ENCODE data around the gene AKR1C1. TPM values are rescaled to one million over a fixed set of nuclear protein-coding genes. Genes with fewer than 3 reads are reported as not detected.
"Not testable (repeated sequence)": the region's sequence is repeated elsewhere in the genome, so short reads cannot be mapped to it uniquely, and the experiment has no call there.

AKR1C1 gene
- total RNA-seq, 2 donors from 2014 or later: 7.4 to 18.7 TPM

DNA sequence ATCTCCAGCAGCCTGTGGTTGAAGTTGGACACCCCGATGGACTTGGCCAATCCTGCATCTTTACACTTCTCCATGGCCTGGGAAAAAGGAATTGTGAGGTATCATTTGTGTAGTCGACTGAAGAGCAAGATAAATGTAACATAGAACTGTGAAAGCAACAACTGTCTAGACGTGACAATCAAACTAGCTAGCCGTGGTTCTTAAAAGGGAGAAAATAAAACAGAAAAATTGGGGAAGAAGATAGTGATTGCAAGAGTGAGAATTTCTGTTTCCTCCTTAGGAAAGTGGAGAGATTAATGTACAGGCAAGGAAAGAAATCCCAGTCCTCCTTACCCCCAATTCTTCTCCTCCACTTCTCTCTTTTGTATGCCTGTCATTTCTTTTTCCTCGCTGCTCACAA, 35.5 kb downstream of the AKR1C1 start:
- Histone ChIP-seq H3K9me3 (no peaks in the 10 kb centered on the region), H3K4me3 (no peak overlapping the region), H3K36me3 (no peaks in the 10 kb centered on the region), H3K27ac (no peak overlapping the region), H3K4me1 (replicated peaks) (no peaks in the 10 kb centered on the region), H3K27me3 (replicated peaks; ENCODE audit: insufficient read depth) (no peaks in the 10 kb centered on the region)
- 91% methylated on average over 5 of the region's 5 CpGs for WGBS
- no peak for DNase-seq (ENCODE audit: low spot score)
- intact Hi-C loops (cut with DNase I): no loop called here
- TF ChIP-seq, protein P1, sequence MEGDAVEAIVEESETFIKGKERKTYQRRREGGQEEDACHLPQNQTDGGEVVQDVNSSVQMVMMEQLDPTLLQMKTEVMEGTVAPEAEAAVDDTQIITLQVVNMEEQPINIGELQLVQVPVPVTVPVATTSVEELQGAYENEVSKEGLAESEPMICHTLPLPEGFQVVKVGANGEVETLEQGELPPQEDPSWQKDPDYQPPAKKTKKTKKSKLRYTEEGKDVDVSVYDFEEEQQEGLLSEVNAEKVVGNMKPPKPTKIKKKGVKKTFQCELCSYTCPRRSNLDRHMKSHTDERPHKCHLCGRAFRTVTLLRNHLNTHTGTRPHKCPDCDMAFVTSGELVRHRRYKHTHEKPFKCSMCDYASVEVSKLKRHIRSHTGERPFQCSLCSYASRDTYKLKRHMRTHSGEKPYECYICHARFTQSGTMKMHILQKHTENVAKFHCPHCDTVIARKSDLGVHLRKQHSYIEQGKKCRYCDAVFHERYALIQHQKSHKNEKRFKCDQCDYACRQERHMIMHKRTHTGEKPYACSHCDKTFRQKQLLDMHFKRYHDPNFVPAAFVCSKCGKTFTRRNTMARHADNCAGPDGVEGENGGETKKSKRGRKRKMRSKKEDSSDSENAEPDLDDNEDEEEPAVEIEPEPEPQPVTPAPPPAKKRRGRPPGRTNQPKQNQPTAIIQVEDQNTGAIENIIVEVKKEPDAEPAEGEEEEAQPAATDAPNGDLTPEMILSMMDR (IDR thresholded peaks at IDR 0.05): no peak
- TF ChIP-seq POLR2AphosphoS5 (IDR thresholded peaks at IDR 0.05) (no peak), POLR2A (IDR thresholded peaks at IDR 0.05) (no peak)

DNA sequence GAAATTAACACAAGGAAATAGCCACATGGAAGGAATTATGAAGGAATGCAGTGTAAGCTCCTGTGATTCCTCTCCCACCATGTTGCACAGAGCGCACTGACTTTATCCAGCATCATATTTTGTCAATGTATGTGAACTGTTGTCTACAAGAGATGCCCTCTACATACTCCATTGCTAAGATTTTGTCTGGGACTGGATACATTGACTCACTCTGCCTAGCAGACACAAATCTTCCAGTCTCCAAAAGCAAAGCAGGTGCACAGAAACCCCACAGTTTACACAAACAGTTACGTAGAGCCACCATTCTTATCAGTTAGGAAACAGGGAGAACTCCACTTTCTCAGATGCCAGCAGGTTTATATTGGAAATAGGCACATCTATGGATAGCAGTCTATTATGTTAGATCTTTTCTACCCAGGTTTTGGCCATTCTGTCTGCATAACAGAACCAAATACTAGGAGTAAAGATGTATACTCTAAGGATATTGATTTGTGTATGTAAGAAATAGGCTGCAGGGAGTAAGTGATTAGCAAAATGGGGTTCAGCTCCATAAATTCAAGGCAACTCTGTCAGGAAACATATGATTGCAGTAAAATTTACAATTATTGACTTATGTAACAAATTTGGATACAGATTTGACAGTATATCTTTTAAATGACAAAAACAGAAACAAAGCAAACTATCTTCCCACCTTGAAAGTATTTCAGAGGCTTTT, 39.0 kb downstream of the AKR1C1 start:
- Histone ChIP-seq H3K36me3 (no peaks in the 10 kb centered on the region), H3K4me3 (no peak overlapping the region), H3K4me1 (replicated peaks) (no peaks in the 10 kb centered on the region), H3K9me3 (no peaks in the 10 kb centered on the region), H3K27ac (no peak overlapping the region), H3K27me3 (replicated peaks; ENCODE audit: insufficient read depth) (no peaks in the 10 kb centered on the region)
- DNase-seq (ENCODE audit: low spot score): no peak
- intact Hi-C loops (cut with DNase I): no loop called here
- no peak for TF ChIP-seq POLR2AphosphoS5 (IDR thresholded peaks at IDR 0.05)
- TF ChIP-seq, protein P1 (IDR thresholded peaks at IDR 0.05): no peak
- no peak for TF ChIP-seq POLR2A (IDR thresholded peaks at IDR 0.05)
- WGBS: 98% methylated on average over 2 of the region's 2 CpGs

DNA sequence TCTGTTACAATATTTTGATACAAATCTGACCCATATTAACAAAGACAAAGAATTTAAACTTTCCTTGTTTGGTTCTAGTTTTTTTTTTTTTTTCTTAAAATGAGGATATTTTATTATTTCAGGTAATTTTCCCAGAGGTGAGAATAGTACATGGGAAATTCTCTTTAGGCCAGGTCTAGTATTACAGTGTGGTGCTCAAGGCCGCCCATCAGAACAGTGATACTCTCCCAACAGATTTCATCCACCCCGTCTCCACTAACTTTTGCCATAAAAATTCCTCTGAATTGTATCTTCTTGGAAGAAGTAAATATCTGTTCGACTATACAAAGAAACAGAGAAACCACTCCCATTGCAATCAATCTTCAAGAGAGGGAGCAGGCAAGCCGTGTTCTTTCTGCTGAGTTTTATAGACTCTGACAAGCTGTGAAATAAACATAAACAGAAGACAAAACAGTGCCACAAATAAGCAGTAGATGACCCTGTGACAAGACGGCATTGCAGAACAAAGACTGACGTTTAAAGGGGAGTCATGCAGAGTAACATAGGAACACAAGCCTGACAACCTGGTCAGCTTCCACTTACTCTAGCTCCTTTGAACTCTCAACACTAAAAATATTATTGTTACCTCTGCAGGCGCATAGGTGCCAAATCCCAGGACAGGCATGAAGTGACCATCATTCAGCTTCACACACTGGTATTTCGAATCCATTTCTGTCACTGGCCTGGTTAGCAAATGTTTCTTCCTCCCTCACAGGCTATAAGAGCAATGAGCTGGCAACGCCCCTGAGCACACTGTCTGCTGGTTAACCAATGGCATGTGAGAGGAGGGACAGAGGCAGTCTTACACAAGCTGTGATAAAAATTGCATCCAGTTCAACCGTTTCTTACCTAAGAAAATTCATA, 40.2 kb downstream of the AKR1C1 start, which contains the start of gene AKR1C2:
TSS of gene AKR1C2 (minus strand) at position 731 of the 903 bp plus-strand sequence. CDS start at position 709, 22 bp downstream.
- H3K4me1 ChIP-seq (replicated peaks); H3K36me3 ChIP-seq; H3K27me3 ChIP-seq (replicated peaks; ENCODE audit: insufficient read depth); H3K27ac ChIP-seq; H3K9me3 ChIP-seq; H3K4me3 ChIP-seq; intact Hi-C loops (cut with DNase I); DNase-seq (ENCODE audit: low spot score): not testable (repeated sequence)
- WGBS: 22% methylated on average over 10 of the region's 10 CpGs

DNA sequence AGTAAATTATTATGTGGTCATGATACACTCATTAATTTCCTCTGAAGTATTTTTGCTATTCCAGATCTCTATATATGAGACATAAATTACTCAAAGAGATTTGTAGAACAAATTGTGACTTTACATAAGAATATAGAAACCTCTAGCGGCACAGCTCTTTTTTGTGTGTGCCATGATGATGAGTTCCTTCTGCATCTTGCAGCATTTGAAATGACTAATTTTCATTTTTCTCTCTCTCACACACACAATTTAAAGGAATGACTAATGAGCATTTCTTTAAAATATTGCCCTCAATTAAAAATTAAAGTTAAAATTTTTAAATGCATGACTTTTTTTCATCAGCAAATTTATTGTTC, 40.8 kb downstream of the AKR1C1 start:
- H3K9me3 ChIP-seq; H3K36me3 ChIP-seq; H3K27me3 ChIP-seq (replicated peaks; ENCODE audit: insufficient read depth); H3K27ac ChIP-seq; H3K4me1 ChIP-seq (replicated peaks); DNase-seq (ENCODE audit: low spot score); H3K4me3 ChIP-seq; intact Hi-C loops (cut with DNase I): not testable (repeated sequence)
- 0% methylated on average over 1 of the region's 1 CpG for WGBS

DNA sequence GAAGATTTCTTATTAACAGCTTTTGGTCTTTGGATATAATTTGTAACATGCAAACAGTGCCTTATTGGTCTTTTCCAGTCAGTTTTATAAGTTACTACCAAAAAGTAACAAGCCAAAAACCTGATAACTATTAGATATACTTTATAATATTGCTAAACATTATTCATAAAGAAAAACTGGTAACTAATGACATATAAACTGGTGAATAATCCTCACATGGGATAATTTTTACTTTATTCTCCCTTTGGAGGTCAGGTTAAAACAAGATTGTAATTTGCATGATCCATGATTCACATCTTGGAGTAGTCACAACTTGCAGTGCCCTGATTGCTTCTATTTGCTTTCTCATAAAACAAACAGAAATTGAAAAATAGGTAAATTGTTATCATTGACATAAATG, 41.3 kb downstream of the AKR1C1 start:
- H3K36me3 ChIP-seq; DNase-seq (ENCODE audit: low spot score); H3K4me1 ChIP-seq (replicated peaks); intact Hi-C loops (cut with DNase I); H3K27me3 ChIP-seq (replicated peaks; ENCODE audit: insufficient read depth); H3K27ac ChIP-seq; H3K4me3 ChIP-seq; H3K9me3 ChIP-seq: not testable (repeated sequence)

DNA sequence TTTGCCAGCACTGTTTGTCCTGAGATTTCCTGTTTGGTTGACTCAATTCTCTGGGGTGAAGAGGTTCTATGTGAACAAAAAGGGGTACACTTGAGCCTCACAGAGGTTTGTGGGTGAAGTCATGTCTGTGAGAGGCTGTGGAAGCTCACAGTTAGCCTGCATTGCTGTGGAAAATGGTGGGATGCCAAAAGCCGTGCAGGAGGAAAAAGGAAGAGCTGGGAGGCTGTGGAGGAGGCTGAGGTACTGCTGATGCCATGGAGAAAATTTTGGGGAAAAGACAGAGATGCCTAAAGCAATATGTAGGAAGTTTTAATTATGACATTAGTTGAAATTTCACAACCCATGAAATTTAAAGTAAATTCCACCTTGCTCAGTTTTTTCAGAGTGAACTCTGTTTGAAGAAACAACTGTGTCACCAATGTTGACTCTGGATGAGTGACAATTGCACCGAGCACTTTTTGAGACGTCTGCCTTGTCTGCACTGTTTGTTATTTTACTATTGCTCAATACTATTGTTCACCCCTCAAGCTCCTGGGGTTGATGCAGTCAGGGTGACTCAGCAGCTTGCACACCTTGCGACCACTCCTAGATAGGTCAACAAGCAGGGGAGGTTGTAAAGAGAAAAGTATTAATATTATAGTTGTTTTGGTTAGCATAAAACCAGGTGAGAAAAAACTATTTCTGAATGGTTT, 45.8 kb downstream of the AKR1C1 start:
- intact Hi-C loops (cut with DNase I); H3K27me3 ChIP-seq (replicated peaks; ENCODE audit: insufficient read depth); H3K36me3 ChIP-seq; H3K27ac ChIP-seq; DNase-seq (ENCODE audit: low spot score); H3K4me3 ChIP-seq; H3K9me3 ChIP-seq; H3K4me1 ChIP-seq (replicated peaks): not testable (repeated sequence)
- 43% methylated on average over 4 of the region's 4 CpGs for WGBS

DNA sequence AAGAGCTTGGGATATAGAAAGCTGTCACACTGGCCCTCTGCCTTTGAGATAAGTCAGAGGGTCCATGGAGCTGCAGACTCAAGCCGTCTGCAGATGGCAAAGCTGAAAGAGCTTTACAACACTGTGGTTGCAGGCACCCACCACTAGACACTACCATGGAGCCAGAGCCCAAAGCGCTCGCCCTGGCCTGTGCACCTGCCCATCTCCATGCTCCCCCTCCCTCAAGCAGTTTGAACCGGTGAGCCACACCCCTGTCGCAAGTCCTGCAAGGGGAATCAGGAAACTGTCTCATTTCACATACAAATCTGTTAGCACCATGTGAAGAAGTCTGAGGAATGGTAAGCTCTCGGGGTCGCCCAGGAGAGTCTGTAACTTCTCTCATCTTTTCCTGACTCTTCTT, 46.8 kb downstream of the AKR1C1 start:
- not testable (repeated sequence) for H3K27me3 ChIP-seq (replicated peaks; ENCODE audit: insufficient read depth); H3K27ac ChIP-seq; H3K4me3 ChIP-seq; H3K4me1 ChIP-seq (replicated peaks); DNase-seq (ENCODE audit: low spot score); H3K36me3 ChIP-seq; H3K9me3 ChIP-seq
- WGBS: 88% methylated on average over 6 of the region's 7 CpGs
- intact Hi-C loops (cut with DNase I): loop anchor here (10.0 kb wide), 1 partner anchor 85 kb away; the partner anchor contains the start of gene AKR1C3

DNA sequence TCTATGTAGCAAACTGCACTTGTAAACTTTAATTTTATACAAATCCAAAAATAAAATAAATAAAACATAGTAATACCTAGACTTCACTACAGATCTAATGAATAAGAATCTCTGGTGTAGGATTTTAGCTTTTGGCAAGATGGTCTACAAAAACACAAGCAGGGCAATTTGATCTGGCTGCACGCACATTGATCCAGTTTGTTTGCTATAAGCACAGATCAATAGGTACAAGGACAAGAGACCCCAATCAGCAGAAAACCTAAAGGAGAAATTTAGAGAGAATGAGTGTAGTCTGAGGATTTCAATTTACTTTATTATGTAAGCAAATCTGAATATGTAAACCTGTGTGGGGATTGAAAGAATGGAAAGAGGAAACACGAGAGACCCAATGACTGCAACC, 48.2 kb downstream of the AKR1C1 start:
- H3K36me3 ChIP-seq; H3K27ac ChIP-seq; H3K9me3 ChIP-seq; H3K4me1 ChIP-seq (replicated peaks); DNase-seq (ENCODE audit: low spot score); H3K27me3 ChIP-seq (replicated peaks; ENCODE audit: insufficient read depth); H3K4me3 ChIP-seq: not testable (repeated sequence)
- intact Hi-C loops (cut with DNase I): loop anchor here (10.0 kb wide), 1 partner anchor 83 kb away; the partner anchor contains the start of gene AKR1C3
- whole genome bisulfite sequencing: 96% methylated on average over 2 of the region's 2 CpGs

Data from prostate gland (tissue), 2 donors.